Stimulated activated CD4-positive, alpha-beta T cell treated with anti-CD3 and anti-CD28 coated beads, Interleukin-15, amount 100 ng/mL, for 1 hour (primary cell): ENCODE measurements around the gene YKT6.
A peak's percentile ranks its signal among the peaks of the same experiment; 100 is the strongest.
"Not testable (repeated sequence)": the region's sequence is repeated elsewhere in the genome, so short reads cannot be mapped to it uniquely, and the experiment has no call there.

Experiments used
- DNase-seq, 2 donors: peaks; one replicate each; pipeline ENCODE4 v3.0.0-alpha.2; 2020; ENCODE audit warnings: low read depth in 1 of 2, low spot score in 1 of 2

The YKT6 gene

DNA sequence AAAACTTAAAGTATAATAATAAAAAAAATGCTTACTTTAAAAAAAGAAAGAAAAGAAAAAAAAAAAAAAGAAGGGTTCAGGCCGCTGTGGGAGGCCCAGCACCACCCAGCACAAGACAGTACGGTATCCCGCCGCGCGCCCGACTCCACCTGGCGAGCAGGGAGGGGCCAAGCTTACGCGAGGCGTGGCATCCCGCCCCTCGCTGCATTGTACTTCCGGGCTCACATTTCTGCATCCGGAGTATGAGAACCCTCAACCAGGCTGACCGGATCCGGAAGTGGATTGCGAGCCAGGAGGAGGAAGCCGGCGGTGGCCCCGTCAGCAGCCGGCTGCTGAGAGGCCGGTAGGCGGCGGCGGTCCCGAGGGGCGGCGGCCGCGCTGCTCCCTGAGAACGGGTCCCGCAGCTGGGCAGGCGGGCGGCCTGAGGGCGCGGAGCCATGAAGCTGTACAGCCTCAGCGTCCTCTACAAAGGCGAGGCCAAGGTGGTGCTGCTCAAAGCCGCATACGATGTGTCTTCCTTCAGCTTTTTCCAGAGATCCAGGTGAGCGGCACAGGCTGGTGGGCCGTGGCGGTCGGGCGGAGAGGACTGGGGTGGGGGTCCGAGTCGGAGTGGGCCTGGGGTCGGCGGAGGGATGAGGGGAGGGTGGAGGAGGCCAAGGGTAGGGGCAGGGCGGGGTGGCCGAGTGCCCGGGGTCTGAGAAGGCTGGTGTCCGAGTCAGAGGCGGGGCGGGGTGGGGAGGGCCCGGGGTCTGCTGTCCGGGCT lies at the start of gene YKT6:
TSS of gene YKT6 (plus strand) at position 280 of the 763 bp plus-strand sequence. CDS start at position 438, 158 bp downstream.
- DNase-seq, result peak; percentile 84 to 89

DNA sequence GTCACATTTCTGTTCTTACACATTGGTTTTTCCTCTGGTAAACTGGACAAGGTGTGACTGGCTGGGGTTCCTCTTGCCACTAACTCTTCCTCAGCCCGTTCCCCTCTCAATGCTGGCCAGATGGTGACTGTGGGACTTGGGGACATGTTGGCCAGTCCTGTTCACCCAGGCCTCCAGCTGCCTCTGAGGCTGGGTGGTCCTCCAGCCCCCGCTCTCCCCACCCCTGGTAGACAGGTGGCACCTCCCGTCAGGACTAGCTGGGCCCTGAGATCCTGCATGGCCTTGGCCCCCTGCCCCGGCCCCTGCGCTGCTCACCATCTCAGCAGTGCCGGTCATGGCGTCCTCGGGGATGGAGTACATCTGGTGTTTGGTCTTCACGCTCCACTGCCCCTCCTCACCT lies 48.8 kb upstream of the YKT6 start:
- no peak for DNase-seq

DNA sequence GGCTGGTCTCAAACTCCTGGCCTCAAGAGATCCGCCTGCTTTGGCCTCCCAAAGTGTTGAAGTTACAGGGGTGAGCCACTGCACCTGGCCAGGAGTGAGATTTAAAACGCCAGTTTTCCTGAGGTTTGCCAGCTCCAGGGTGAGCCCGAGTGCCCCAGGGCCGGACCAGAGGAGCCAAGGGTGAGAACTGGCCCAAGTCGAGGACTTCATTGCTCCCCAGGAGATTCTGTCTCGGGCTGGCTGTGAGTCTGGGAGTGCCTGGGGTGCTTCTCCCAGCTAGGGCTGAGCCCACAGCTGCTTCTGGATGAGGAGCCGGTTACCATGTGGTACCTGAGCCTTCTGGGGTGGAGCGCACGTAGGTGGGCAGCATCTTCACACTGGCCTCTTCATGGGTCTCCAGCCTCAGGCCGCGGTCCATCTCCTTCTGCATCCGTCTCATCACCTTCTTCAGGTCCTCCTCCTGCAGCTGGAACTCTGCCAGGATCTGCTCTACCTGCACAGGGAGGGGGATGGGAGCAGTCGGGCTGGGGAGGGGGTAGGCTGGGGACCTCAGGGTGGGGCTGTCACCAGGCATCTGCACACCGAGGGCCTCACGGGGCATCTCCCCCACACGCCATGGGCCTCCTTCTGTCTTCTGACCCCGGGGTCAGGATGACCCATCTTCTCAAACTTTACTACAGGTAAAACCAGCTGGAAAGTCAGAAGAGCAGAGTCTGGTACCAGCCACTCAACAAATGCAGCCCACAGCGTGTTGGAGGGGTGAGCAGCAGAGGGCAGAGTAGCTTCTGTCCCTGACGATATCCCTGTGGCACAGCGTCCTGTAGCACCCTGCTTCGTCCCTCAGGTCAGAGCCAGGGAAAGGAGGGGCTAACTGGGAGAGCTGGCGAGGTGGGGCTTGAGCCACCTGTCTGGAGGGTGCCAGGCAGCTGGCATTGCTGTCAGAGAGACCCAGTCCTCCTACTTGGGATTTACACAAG lies 47.5 kb upstream of the YKT6 start:
- no peak for DNase-seq

DNA sequence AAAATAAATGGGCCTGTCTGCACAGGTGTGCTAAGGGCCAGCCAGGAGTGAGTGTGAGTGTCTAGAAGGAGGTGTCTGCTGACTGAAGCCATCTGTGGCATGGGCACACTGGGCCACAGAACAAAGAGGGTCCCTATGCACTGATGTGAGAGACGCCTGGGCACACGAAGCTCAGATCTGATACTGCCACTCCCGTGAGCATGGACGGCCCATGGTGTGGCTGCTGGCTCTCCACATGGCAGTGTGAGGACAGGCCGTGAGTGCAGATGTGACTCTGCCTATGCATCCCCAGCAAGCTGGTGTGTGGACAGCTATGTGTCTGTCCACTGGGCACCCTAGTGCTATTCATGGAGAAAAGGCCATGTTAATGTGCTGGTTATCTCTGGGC lies 46.8 kb upstream of the YKT6 start:
- DNase-seq, result no peak

DNA sequence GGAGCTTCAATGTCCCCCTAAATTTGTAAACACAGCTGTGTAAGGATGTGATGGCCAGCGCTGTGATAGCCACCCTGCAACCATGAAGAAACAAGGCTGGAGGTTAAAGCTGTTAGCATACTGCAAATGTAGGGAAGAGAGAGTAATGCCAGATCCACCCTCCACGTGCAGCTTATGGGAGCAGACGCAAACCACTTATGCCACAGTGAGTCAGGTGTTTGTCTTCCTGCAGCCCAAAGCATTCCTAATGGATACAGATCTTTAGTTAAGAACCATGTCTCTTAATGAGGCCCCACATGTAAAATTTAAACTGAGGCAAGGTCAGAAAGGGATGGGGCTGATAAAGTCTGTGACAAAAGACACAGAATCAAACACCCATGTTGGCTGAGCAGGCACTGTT lies 46.1 kb upstream of the YKT6 start:
- no peak for DNase-seq

DNA sequence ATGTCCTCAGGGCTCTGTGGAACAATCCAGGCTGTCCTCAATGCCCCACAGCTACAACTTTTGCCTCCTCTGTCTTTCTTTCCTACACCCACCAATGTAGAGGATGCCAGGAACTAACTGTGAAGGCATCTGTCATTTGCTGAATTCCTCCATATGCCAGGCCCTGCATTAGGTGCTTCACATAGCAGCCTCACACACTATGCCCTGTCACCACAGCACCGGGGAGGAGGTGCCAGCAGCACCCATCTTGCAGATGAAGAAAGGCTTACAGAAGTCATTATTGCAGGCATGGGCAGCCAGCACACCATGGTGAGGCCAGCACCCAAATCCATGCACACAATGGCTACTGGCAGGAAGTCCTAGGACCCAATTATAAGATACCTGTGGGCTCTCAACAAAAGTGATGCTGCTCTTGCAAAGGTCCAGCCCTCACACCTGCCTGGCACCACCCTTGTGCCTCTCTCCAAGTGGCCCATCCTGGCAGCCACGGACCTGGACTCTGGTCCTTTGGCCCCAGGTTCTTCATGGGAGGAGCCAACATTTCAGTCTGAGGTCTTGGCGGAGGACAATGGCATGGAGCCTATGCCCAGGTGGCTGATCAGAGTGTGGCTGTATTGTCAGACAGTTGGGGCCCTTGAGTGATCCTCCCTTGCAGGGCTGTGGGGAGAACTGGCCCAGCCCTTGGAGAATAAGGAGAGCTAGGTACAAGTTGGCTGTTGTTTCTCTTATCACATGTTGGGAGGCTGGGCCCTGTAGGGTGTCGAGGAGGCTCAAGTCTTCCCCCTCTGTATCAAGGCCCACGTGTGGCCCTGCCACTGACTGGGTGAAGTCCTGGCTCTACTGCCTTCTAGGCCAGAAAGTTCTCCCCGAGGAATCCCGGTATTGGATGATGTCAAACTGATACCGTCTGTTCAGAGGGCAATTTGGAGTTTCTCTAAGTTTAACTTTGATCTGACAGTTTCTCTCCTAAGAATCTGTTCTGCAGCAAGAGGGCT lies 45.3 kb upstream of the YKT6 start:
- no peak for DNase-seq

DNA sequence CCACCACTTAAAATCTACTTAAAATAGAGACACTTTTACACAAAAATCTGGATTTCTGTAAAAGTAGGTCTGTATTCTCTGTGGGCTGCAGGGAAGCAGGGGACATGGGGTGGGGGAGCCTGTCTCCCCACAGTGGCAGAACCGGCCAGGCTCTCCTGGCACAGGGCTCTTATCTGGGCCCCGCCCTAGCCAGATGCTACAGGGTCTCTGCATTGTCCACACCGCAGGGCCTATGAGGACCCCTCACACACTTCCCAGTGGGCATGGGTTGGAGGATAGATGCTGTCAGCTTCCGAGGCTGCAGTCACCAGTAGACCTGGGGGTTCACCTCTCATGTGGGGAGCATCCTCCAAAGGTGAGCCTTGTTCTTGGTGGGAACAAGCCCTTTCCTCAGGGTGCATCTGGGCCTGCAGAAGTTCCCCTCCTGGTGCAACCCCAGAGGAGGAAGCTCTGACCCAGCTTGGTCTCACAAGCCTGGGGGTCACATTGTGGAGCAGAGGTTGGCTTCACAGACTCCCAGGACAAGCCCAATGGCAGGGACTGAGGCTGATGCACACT lies 44.2 kb upstream of the YKT6 start:
- no peak for DNase-seq

DNA sequence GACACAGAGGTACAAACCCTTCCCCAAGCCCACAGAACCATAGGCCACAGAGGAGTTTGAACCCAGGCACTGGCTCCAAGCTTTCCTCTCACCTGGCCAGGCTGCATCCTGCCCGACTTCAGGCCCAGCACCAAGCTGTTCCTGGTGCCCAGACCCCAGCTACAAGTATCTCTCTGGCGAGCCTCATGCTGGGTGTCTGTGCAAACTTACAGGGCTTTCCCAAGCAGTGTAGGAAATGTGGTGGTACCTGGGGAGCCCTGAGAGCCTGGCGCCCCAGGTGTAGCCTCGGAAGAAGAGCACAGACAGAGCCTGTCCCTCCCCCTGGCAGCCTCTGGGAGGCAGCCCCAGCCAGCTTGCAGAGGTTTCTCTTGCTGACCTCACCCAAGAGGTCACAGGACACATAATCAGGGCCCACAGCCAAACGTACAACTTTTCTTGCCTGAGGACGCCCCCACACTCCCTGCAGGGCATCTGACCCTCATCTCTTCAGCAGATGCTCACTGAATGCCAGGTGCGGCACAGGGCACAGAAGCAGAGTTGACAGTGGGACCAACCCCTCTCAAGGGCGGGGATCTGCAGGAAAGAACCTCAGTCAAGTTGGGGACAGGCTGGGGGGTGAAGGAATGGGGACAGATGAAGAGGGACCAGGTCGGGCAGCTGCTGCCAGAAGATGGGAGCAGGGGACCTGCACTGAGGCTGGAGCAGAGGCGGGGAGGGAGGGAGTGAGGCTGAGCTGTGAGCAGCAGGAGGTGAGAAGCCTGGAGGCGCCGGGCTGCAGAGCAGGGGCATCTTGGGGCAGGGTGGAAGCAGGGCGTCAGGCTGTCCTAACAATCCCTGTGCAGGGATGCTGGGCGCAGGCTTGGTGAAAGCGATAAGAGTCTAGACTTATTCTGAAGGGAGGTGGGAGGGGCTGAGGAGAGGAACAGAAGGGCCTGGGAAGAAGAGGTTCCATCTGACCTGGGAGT lies 43.4 kb upstream of the YKT6 start:
- DNase-seq, result no peak

DNA sequence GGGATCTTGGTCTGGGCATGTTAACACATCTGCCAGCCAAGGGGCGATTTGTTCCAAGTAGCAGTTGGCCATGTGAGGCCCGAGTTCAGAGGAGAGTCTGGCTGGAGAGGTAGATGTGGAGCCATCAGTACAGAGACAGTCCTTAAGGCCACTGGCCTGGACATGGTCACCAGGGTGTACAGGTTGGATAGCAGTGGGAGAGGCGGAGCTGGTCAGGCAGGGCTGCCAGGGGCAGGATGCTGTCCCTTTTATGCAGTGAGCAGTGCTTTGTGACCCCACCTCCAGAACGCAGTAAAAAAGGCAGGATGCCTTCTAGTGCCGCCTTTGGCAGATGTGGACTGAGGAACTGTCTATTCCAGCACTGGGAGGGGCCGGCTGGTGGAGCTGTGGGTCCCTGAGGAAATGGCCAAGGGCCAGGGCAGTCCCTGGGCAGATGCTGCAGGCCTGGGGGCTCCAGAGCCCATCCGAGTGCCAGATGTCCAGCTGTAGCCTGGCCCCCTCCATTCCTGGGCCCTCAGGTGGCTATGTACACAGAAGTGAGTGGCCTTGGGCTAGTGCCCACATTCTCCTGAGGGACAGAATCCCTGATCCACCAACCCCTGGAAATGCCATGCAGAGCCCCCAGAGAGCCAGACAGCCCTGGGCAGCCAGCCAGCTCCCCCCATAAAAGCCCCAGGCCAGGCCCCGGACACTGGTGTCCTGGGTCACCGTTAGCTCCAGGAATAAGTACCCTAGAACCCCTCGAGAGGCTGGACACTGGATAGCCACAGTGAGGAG lies 42.5 kb upstream of the YKT6 start:
- no peak for DNase-seq

DNA sequence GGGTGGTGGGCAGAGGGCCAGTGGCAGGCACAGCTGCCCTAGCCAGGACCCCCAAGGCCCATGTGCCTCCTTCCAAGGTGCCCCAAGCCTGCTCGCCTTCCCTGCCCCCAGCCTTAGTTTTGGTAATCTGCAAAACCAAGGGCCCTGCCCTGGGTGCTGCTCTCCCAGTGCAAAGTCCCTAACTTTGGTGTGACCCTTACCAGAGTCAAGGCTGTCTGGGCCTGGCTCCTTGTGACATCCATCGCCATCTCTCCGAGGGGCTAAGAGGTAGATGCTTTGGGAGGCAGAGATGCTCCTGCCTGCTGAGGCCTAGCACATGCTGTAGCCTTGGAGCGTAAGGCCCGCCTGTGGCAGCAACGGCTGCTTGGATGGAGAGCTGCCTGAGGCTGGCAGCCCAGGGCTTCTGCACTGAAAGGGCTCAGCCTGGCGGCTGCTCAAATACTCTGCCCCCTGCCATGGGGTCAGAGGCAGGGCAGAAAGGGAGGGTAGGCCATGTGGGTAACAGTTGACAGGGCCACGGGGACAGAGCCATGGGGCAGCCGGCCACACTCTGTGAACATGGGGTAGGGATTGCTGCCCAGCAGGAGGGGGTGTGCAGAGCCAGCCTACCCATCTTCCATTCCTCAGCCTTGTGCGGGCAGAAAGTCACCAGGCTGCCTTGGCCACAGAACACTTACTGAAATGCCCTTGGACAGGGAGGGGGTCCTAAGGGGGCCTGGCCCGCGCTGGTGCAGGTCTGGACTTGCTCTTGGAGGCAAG lies 41.7 kb upstream of the YKT6 start:
- no peak for DNase-seq

DNA sequence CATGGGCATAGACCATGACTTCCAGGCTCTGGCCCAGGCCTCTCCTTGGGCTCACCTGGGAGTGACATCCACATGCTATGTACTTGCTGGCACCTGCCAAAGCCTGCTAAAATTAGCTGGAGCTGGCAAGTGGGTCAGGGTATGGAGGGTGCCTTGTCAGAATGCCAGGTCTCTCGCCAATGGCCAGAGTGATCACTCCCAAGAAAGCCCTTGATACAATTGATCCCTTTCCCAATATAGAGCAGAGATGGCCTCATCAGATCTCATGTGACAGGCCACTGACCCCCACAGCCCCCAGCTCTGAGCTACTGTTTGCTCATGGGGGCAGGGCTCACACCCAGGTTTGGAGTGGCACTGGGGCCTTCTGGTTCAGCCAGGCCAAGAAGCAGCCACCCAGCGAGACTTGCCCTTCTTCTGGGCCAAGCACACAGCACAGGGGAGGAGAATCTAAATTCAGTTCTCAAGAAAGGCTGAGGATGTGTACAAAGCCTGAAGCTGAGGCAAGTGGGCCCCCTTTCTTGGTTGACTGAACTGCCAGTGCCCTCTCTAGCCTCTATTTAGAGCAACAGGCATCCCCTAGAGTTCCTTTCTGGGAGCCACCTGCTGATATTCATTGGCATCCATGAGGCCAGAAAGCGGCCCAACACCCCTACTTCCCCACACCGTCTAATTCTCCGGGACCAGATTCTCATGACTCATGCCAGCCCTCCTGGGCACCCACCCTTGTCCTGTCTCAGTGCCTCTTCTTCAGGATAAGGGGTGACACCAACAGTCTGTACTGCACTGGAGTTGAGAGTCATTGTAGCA lies 40.8 kb upstream of the YKT6 start:
- no peak for DNase-seq

DNA sequence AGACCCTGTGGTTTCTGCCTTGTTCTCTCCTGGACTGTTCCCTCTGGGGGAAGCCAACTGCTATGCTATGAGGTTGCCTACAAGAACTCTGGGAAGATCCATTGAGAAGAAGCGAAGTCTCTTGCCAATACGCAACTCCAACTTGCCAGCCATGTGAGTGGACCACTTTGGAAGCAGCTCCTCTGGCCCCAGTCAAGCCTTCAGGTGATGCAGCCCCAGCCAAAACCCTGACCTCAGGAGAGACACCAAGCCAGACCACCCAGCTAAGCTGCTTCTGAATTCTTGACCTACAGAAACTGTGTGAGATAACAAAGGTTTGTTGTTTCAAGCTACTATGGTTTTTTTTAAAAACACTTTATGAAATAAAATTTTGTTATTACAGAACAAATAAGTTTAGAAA lies 39.4 kb upstream of the YKT6 start:
- DNase-seq, result no peak

DNA sequence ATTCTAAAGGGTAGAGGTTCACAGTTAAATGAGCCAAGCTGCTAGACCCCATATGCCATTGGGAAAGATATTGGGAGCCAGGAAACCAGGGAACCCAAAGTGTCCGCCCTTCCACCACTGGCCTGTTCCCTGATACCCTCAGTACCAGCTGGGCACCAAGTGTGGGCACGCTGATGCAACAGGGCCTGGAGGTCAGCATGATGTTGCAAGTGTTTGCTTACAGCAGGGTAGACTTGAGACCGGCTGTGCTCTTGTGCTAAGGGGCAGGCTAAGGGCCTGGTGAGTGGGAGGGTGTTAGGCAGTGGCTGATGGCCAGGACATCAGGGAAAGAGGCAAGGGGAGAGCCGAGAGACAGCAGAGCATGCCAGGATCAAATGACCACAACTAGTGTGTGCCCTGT lies 38.6 kb upstream of the YKT6 start:
- DNase-seq, result no peak

DNA sequence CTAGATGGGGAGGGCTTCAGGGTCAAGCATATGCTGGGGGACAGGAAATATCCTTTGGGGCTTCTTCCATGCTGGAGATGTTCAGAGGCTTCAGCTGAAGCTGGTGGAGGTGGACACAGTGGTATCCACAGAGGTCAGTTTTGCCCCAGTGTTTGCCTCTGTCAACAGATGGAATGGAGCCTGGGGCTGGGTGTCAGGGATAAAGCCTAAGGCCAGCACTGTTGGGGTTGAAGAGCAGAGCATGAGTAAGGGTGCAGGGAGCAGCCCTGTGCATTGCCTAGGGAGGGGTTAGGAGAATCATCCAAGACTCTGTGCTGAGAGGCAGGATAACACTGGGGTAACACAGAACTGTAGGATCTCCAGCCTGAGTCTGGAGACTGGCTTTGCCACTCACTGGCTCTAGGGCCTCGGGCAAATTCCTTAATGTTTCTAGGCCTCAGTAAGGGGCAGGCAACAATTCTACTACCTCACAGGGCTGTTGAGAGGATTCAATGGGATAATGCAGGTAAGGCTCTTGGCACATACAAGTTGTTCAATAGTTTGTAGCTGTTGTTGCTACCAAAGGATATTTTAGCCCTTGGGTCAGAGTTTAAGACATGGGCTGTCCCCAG lies 37.9 kb upstream of the YKT6 start:
- no peak for DNase-seq

DNA sequence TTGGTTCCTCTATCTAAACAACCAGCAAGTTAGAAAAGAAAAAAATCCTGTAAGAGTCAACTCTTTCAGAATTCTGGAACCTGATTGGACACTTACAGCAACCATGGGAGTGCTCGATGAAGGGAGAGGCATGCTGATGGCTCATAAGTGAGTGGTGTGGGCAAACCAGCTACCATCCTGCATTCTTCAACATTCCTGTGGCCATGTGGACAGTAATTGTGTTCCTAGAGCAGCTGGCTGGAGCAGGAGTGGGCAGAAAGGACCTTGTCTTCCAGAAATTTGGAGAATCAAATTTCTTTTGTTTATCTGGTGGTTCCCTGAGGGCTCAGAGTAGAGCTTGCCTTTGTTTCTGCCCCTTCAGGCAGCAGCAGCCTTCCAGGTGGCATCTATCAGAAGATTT lies 37.2 kb upstream of the YKT6 start:
- no peak for DNase-seq

DNA sequence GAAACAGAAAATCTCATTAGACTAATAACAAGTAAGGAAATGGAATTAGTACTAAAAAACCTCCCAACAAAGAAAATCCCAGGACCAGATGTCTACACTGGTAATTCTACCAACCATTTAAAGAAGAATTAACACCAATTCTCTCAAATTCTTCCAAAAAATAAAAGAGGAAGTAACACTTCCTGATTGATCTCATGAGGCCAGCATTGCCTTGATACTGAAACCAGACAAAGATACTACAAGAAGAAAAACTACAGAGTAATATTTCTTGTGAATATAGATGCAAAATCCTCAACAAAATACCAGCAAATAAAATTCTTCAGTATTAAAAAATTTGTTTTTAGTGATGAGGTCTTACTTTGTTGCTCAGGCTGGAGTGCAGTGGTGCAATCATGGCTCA lies 32.9 kb upstream of the YKT6 start:
- no peak for DNase-seq

DNA sequence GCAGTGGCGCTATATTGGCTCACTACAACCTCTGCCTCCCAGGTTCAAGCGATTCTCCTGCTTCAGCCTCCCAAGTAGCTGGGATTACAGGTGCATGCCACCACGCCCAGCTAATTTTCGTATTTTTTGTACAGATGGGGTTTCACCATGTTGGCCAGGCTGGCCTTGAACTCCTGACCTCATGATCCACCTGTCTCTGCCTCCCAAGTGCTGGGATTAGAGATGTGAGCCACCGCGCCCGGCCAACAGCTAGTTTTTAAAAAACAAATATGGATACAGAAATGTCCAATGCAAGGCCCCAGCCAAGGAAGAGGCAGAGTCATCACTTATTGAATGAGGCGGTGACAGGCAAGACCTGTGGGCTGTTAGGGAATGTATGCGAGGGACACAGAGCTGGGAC lies 28.9 kb upstream of the YKT6 start:
- DNase-seq, result not testable (repeated sequence)
